ENCODE results near the gene C19orf85. TPM values are rescaled to one million over a fixed set of nuclear protein-coding genes. Genes with fewer than 3 reads are reported as not detected.

C19orf85 gene
- total RNA-seq, 1 donor from 2014 or later = not detected

DNA sequence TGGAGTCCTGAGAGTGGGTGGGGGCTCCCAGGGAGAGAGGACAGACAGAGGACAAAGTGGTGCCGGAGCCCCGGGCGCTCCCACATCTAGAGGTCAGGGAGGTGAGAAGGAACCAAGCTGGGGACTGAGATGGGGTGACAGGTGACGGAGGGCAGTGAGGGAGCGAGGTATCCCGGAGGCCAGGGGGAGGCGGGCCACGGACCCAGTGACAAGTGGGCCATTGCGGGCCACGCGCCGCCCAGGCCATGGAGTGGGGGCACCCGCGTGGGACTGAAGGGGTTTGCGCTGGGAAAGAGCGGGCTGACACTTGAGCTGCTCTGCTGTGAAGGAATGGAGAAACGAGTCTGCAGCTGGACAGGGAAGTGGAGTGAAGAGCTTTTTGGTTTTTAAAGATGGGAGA is 14.5 kb upstream of the C19orf85 start:
- Histone ChIP-seq H3K9me3 (no peaks in the 10 kb centered on the region), H3K27ac (no peak overlapping the region), H3K36me3 (no peaks in the 10 kb centered on the region), H3K27me3 (no peaks in the 10 kb centered on the region), H3K4me3 (no peak overlapping the region), H3K4me1 (peaks cover 38% of the 10 kb centered on the region)
- no peak for DNase-seq (ENCODE audit: extremely low spot score in 2 of 2)
- TF ChIP-seq POLR2AphosphoS5 (IDR thresholded peaks at IDR 0.05; ENCODE audit: insufficient read depth in 1 of 2, low read depth in 1 of 2) (no peak), POLR2A (IDR thresholded peaks at IDR 0.05) (no peak)
- TF ChIP-seq, protein P1, sequence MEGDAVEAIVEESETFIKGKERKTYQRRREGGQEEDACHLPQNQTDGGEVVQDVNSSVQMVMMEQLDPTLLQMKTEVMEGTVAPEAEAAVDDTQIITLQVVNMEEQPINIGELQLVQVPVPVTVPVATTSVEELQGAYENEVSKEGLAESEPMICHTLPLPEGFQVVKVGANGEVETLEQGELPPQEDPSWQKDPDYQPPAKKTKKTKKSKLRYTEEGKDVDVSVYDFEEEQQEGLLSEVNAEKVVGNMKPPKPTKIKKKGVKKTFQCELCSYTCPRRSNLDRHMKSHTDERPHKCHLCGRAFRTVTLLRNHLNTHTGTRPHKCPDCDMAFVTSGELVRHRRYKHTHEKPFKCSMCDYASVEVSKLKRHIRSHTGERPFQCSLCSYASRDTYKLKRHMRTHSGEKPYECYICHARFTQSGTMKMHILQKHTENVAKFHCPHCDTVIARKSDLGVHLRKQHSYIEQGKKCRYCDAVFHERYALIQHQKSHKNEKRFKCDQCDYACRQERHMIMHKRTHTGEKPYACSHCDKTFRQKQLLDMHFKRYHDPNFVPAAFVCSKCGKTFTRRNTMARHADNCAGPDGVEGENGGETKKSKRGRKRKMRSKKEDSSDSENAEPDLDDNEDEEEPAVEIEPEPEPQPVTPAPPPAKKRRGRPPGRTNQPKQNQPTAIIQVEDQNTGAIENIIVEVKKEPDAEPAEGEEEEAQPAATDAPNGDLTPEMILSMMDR (IDR thresholded peaks at IDR 0.05) = no peak
- intact Hi-C loops (cut with DNase I) = no loop called here

DNA sequence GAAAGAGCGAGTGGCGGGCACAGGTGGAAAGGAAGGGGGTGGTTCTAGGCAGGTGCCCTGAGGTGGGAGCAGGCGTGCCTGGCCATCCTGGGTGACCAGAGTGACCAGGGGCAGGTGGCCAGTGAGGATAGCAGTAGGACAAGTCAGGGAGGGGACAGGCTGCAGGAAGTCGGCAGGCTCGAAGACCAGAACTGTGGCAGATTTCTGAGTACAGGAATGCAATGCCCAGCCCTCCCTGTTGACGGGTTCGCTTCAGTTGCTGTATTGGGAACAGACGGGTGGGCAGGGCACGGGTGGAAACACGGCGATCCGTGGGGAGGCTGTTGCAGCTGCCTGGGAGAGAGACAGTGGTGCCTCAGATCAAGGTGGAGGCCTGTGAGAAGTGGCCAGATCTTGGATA is 13.8 kb upstream of the C19orf85 start:
- intact Hi-C loops (cut with DNase I) = no loop called here
- no peak for DNase-seq (ENCODE audit: extremely low spot score in 2 of 2)
- no peaks in the 10 kb centered on the region for H3K9me3 ChIP-seq
- no peak overlapping the region for H3K27ac ChIP-seq
- no peaks in the 10 kb centered on the region for H3K36me3 ChIP-seq
- TF ChIP-seq POLR2AphosphoS5 (IDR thresholded peaks at IDR 0.05; ENCODE audit: insufficient read depth in 1 of 2, low read depth in 1 of 2) (no peak), POLR2A (IDR thresholded peaks at IDR 0.05) (no peak)
- TF ChIP-seq, protein P1 (IDR thresholded peaks at IDR 0.05) = no peak
- H3K4me1 ChIP-seq = peaks cover 38% of the 10 kb centered on the region
- H3K27me3 ChIP-seq = no peaks in the 10 kb centered on the region
- no peak overlapping the region for H3K4me3 ChIP-seq

DNA sequence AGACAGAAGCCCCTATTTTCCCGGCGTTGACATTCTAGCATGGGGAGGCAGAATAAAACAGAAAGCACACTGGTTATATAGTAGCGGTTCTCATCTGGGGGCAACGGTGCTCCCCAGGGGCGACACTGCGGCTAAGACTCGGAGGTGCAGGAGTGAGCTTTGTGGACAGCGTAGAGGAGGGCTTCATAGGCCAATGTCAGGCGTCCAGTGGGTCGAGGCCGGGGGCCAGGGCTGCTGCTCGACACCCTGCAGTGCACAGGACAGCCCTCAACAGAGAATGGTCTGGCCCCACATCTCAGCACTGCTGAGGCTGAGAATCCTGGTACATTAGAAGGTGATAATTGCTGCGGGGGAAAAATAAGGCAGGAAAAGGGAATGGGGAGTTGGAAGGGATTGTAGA is 13.4 kb upstream of the C19orf85 start:
- Histone ChIP-seq H3K27me3 (no peaks in the 10 kb centered on the region), H3K9me3 (no peaks in the 10 kb centered on the region), H3K27ac (peak overlapping the region; percentile 98), H3K4me1 (peaks cover 42% of the 10 kb centered on the region), H3K36me3 (no peaks in the 10 kb centered on the region), H3K4me3 (peak overlapping the region; percentile 63 to 71)
- intact Hi-C loops (cut with DNase I) = no loop called here
- DNase-seq (ENCODE audit: extremely low spot score in 2 of 2) = no peak
- TF ChIP-seq, protein P1 (IDR thresholded peaks at IDR 0.05) = no peak
- no peak for TF ChIP-seq POLR2AphosphoS5 (IDR thresholded peaks at IDR 0.05; ENCODE audit: insufficient read depth in 1 of 2, low read depth in 1 of 2)
- no peak for TF ChIP-seq POLR2A (IDR thresholded peaks at IDR 0.05)

DNA sequence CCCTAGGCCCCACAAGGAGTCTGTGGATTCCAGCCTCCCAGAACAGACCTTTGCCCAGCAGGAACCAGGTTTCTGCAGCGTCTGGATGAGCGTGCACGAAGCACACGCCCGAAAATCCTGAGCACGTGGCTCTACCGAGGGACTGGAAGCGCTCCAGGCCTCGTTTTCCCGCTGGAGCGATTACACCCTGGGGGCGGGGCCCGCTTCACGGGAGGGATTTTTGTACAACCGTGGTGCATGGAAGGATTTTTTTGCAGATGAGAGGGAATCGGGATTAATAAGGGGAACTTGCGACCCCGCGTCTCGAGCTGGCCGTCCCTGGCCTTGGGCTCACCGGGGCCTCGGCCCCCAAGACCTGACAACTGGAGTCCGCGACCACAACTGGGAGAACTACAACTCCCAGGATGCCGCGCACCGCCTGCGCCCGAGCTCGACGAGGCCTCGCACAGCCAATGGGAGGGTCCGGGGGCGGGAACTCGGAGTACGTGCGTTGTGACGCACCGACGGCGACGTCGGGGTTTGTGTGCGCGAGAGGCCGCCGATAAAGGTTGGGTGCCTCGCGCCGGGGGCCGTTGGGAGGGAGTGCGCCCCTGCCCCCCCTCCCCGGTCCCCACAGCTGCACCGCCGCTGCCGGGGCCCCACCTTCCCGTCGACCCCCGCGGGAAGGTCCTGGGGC is 11.7 kb upstream of the C19orf85 start, which contains the start of gene ZNF628:
Gene ZNF628, plus strand, starts transcription at position 518 of the 676 bp plus-strand sequence. CDS start 3,294 bp downstream, outside the sequence.
- intact Hi-C loops (cut with DNase I) = no loop called here
- Histone ChIP-seq H3K4me1 (peaks cover 46% of the 10 kb centered on the region), H3K4me3 (peak within 1 kb of the TSS; percentile 63 to 71), H3K27ac (peak within 1 kb of the TSS; percentile 98), H3K9me3 (no peaks in the 10 kb centered on the region), H3K36me3 (no peaks in the 10 kb centered on the region), H3K27me3 (no peaks in the 10 kb centered on the region)
- DNase-seq (ENCODE audit: extremely low spot score in 2 of 2) = peak in 1 of 2 donors; percentile 98
- TF ChIP-seq, protein P1 (IDR thresholded peaks at IDR 0.05) = no peak
- peak; percentile 69 to 92 for TF ChIP-seq POLR2AphosphoS5 (IDR thresholded peaks at IDR 0.05; ENCODE audit: insufficient read depth in 1 of 2, low read depth in 1 of 2)
- TF ChIP-seq POLR2A (IDR thresholded peaks at IDR 0.05) = peak in 1 of 2 donors; percentile 55
